Fibroblast of skin of right biceps (primary cell): Measurements from ENCODE around the gene CT45A1.
"Not testable (repeated sequence)": the region's sequence is repeated elsewhere in the genome, so short reads cannot be mapped to it uniquely, and the experiment has no call there.

Experiments
- DNase-seq: peaks from one replicate; pipeline ENCODE4 v3.0.0-alpha.2; 2013

CT45A1 gene

GRCh38 chrX:135713183-135713689 is at the start of gene CT45A1:
CT45A1 (plus strand) TSS chrX:135713639; CDS start chrX:135718941, 5,302 bp downstream.
- DNase-seq = not testable (repeated sequence)

GRCh38 chrX:135672979-135673378 is 40.5 kb upstream of the CT45A1 start:
- DNase-seq = not testable (repeated sequence)

- no peak for DNase-seq
These were observed 25.3 kb upstream of the CT45A1 start for GRCh38 chrX:135688137-135688536.

- DNase-seq = no peak
These were observed 18.0 kb upstream of the CT45A1 start for GRCh38 chrX:135695471-135695870.

GRCh38 chrX:135697601-135698000 is 15.8 kb upstream of the CT45A1 start:
- DNase-seq = no peak

- no peak for DNase-seq
These were observed 14.5 kb upstream of the CT45A1 start for GRCh38 chrX:135698924-135699323.

GRCh38 chrX:135707880-135708279 is 5.6 kb upstream of the CT45A1 start:
- DNase-seq = peak; percentile 7

GRCh38 chrX:135713795-135714194 is 356 bp downstream of the CT45A1 start:
- no peak for DNase-seq

- not testable (repeated sequence) for DNase-seq
These were observed 21.2 kb downstream of the CT45A1 start for GRCh38 chrX:135734666-135735065.

GRCh38 chrX:135737366-135738071 is 24.1 kb downstream of the CT45A1 start:
- DNase-seq = no peak

GRCh38 chrX:135740681-135741149 is 27.3 kb downstream of the CT45A1 start:
- DNase-seq = peak; percentile 11

GRCh38 chrX:135741192-135741715 is 27.8 kb downstream of the CT45A1 start:
- DNase-seq = no peak

GRCh38 chrX:135744739-135745138 is 31.3 kb downstream of the CT45A1 start:
- DNase-seq = not testable (repeated sequence)

GRCh38 chrX:135768091-135768490 is 54.7 kb downstream of the CT45A1 start, which contains the start of gene CT45A3:
CT45A3 (minus strand) TSS chrX:135768191; CDS start chrX:135764444, 3,747 bp downstream.
- not testable (repeated sequence) for DNase-seq
